GM23338 (cell line): ENCODE measurements around the gene NT5C2. TPM values are rescaled to one million over a fixed set of nuclear protein-coding genes. Genes with fewer than 3 reads are reported as not detected.

Experiments
- ATAC-seq: fragments of 200-7000 bp; cut with Tn5 transposase; 3 replicates; pipeline ENCODE4 v1.9.1; 2020
- DNase-seq: peaks from one replicate; pipeline ENCODE4 v3.0.0-alpha.2; 2015; ENCODE audit warnings: low spot score
- H2AFZ ChIP-seq: fragments of 200-600 bp; sonication (generic); 2 replicates; pipeline ENCODE4 v1.8.0; 2016; ENCODE audit warnings: antibody characterized with exemption, mild to moderate bottlenecking, moderate library complexity
- H3F3A ChIP-seq: fragments of 200-600 bp; sonication (generic); replicated peaks from 2 replicates; pipeline ENCODE4 v1.8.0; 2017; ENCODE audit warnings: antibody characterized with exemption, mixed run types, low read depth
- H3K27ac ChIP-seq: fragments of 200-600 bp; sonication (generic); 2 replicates; pipeline ENCODE4 v1.6.1; 2016; ENCODE audit warnings: low read depth
- H3K27me3 ChIP-seq: fragments of 200-600 bp; sonication (generic); 2 replicates; pipeline ENCODE4 v1.8.0; 2016; ENCODE audit warnings: mild to moderate bottlenecking, mixed run types, moderate library complexity; ENCODE audit not compliant: insufficient read depth
- H3K36me3 ChIP-seq: fragments of 200-600 bp; sonication (generic); 2 replicates; pipeline ENCODE4 v1.8.0; 2016; ENCODE audit warnings: mild to moderate bottlenecking; ENCODE audit not compliant: insufficient read depth
- H3K4me1 ChIP-seq: fragments of 200-600 bp; sonication (generic); 2 replicates; pipeline ENCODE4 v1.8.0; 2016; ENCODE audit warnings: mild to moderate bottlenecking, moderate library complexity; ENCODE audit not compliant: insufficient read depth
- H3K4me2 ChIP-seq: fragments of 200-600 bp; sonication (generic); 2 replicates; pipeline ENCODE4 v1.7.1; 2017; ENCODE audit warnings: mixed run types
- H3K4me3 ChIP-seq: fragments of 200-600 bp; sonication (generic); 2 replicates; pipeline ENCODE4 v1.6.1; 2016; ENCODE audit warnings: mixed run types
- H3K79me2 ChIP-seq: fragments of 200-600 bp; sonication (generic); replicated peaks from 2 replicates; pipeline ENCODE4 v1.8.0; 2017; ENCODE audit warnings: mild to moderate bottlenecking; ENCODE audit not compliant: insufficient read depth
- H3K9me2 ChIP-seq: fragments of 200-600 bp; sonication (generic); 2 replicates; pipeline ENCODE4 v1.8.0; 2017; ENCODE audit not compliant: insufficient read depth
- H4K20me1 ChIP-seq: fragments of 200-600 bp; sonication (generic); replicated peaks from 2 replicates; pipeline ENCODE4 v1.8.0; 2017; ENCODE audit warnings: mild to moderate bottlenecking; ENCODE audit not compliant: insufficient read depth
- H3K27ac Mint-ChIP-seq: 2 replicates; pipeline ENCODE4 v1.8.0; 2020; ENCODE audit warnings: inconsistent platforms, mild to moderate bottlenecking, moderate library complexity, mixed read lengths
- H3K27me3 Mint-ChIP-seq: 3 replicates; pipeline ENCODE4 v1.8.0; 2022; ENCODE audit warnings: low read depth, mild to moderate bottlenecking, moderate library complexity, mixed read lengths, inconsistent platforms; ENCODE audit not compliant: insufficient read depth, poor library complexity
- H3K36me3 Mint-ChIP-seq: 3 replicates; pipeline ENCODE4 v1.8.0; 2021; ENCODE audit warnings: low read depth, mild to moderate bottlenecking, inconsistent platforms, moderate library complexity, mixed read lengths
- H3K4me1 Mint-ChIP-seq: 3 replicates; pipeline ENCODE4 v1.8.0; 2020; ENCODE audit warnings: mild to moderate bottlenecking, inconsistent platforms, mixed read lengths
- H3K4me3 Mint-ChIP-seq: 3 replicates; pipeline ENCODE4 v1.8.0; 2021; ENCODE audit warnings: moderate library complexity, mild to moderate bottlenecking, inconsistent platforms, mixed read lengths
- H3K9me3 Mint-ChIP-seq: 3 replicates; pipeline ENCODE4 v1.8.0; 2020; ENCODE audit warnings: moderate library complexity, mild to moderate bottlenecking, inconsistent platforms, mixed read lengths
- CREB1 ChIP-seq: fragments of 250-450 bp; sonication (Bioruptor Pico); IDR thresholded peaks from 2 replicates; pipeline ENCODE4 v1.5.0; 2020; ENCODE audit warnings: low read depth, mild to moderate bottlenecking, moderate library complexity
- CTCF ChIP-seq, 2 experiments: fragments of 200-600 bp in 1 of 2; sonication (generic) in 1 of 2; conservative IDR thresholded peaks; 2 replicates each; pipeline versions ENCODE4 v1.5.1 to v1.6.1; 2016 to 2017; ENCODE audit warnings: antibody characterized with exemption in 2 of 2, low read depth in 2 of 2, mild to moderate bottlenecking in 2 of 2, moderate library complexity in 1 of 2
- ETS1 ChIP-seq: IDR thresholded peaks from 2 replicates; pipeline ENCODE4 v1.6.1; 2016; ENCODE audit warnings: antibody characterized with exemption
- EZH2phosphoT487 ChIP-seq: fragments of 200-600 bp; sonication (generic); IDR thresholded peaks from one replicate; pipeline ENCODE4 v1.8.1; 2018; ENCODE audit warnings: antibody characterized with exemption; ENCODE audit not compliant: unreplicated experiment
- JUNB ChIP-seq: IDR thresholded peaks from one replicate; pipeline ENCODE4 v1.6.1; 2016; ENCODE audit warnings: antibody characterized with exemption; ENCODE audit not compliant: unreplicated experiment
- NANOG ChIP-seq: IDR thresholded peaks from 2 replicates; pipeline ENCODE4 v1.6.1; 2016; ENCODE audit warnings: antibody characterized with exemption, borderline replicate concordance
- POLR2AphosphoS5 ChIP-seq: IDR thresholded peaks from 2 replicates; pipeline ENCODE4 v1.6.1; 2016; ENCODE audit warnings: antibody characterized with exemption, low read depth
- REST ChIP-seq: IDR thresholded peaks from one replicate; pipeline ENCODE4 v1.6.1; 2018; ENCODE audit warnings: antibody characterized with exemption; ENCODE audit not compliant: unreplicated experiment
- ZNF331 ChIP-seq: fragments of 250-450 bp; sonication (Bioruptor Pico); IDR thresholded peaks from 2 replicates; pipeline ENCODE4 v1.5.0; 2020; ENCODE audit warnings: low read depth, mild to moderate bottlenecking, moderate library complexity
- polyA plus RNA-seq: library from polyadenylated mRNA; unstranded; fragments of >200 nt; fragmentation: Nextera tagmentation; extraction: Ambion mirVana; gene quantifications from 2 replicates; pipeline ENCODE4 v1.2.1, GENCODE V29; 2016
- total RNA-seq: library from RNA; depleted of rRNA; stranded (reverse); fragments of >200 nt; shearing (Covaris generic); gene quantifications from 2 replicates; pipeline ENCODE4 v1.2.3, GENCODE V29; 2014

The NT5C2 gene
- total and polyA plus RNA-seq, 2 experiments from 2014 or later: 33.9 to 85.4 TPM

GRCh38 chr10:103053659-103054581 is 139.2 kb downstream of the NT5C2 start:
- H3K79me2 ChIP-seq: no peaks in the 10 kb centered on the region
- no peak overlapping the region for H3K4me3 ChIP-seq
- Mint-ChIP-seq H3K27me3 (peaks cover 4% of the 10 kb centered on the region), H3K4me3 (no peak overlapping the region), H3K36me3 (no peaks in the 10 kb centered on the region), H3K4me1 (peaks cover 8% of the 10 kb centered on the region; the same call in 1 of the 3 replicates), H3K9me3 (no peaks in the 10 kb centered on the region), H3K27ac (peak overlapping the region; percentile 38; the same call in 1 of the 2 replicates)
- H3K4me1 ChIP-seq: no peaks in the 10 kb centered on the region
- no peak overlapping the region for H3K4me2 ChIP-seq
- H4K20me1 ChIP-seq: no peaks in the 10 kb centered on the region
- peak; percentile 83 for DNase-seq
- peak; percentile 100 for ATAC-seq
- H3K27ac ChIP-seq: peak overlapping the region; percentile 32; the same call in 1 of the 2 replicates
- no peaks in the 10 kb centered on the region for H3K36me3 ChIP-seq
- H3F3A ChIP-seq: no peaks in the 10 kb centered on the region
- TF ChIP-seq JUNB (no peak), EZH2phosphoT487 (no peak), CTCF (conservative IDR thresholded peaks at IDR 0.05; ENCODE audit: low read depth in 2 of 2) (peak; percentile 32 to 73), NANOG (no peak), ZNF331 (CRISPR knock-in tag) (no peak), ETS1 (no peak), REST (no peak)
- H3K9me2 ChIP-seq: no peaks in the 10 kb centered on the region
- H2AFZ ChIP-seq: no peak overlapping the region
- H3K27me3 ChIP-seq: no peaks in the 10 kb centered on the region

- Mint-ChIP-seq H3K27ac (no peak overlapping the region), H3K4me3 (no peak overlapping the region), H3K36me3 (no peaks in the 10 kb centered on the region), H3K9me3 (no peaks in the 10 kb centered on the region), H3K4me1 (peaks cover 17% of the 10 kb centered on the region; the same call in 2 of the 3 replicates), H3K27me3 (peaks cover 4% of the 10 kb centered on the region)
- H3K36me3 ChIP-seq: no peaks in the 10 kb centered on the region
- no peaks in the 10 kb centered on the region for H3F3A ChIP-seq
- H3K4me2 ChIP-seq: no peak overlapping the region
- no peak overlapping the region for H2AFZ ChIP-seq
- ATAC-seq (no peak), DNase-seq (no peak)
- H3K4me3 ChIP-seq: no peak overlapping the region
- no peaks in the 10 kb centered on the region for H4K20me1 ChIP-seq
- H3K27me3 ChIP-seq: no peaks in the 10 kb centered on the region
- H3K79me2 ChIP-seq: no peaks in the 10 kb centered on the region
- H3K9me2 ChIP-seq: no peaks in the 10 kb centered on the region
- H3K27ac ChIP-seq: no peak overlapping the region
- H3K4me1 ChIP-seq: peaks cover 14% of the 10 kb centered on the region
- TF ChIP-seq POLR2AphosphoS5 (no peak), CTCF (conservative IDR thresholded peaks at IDR 0.05; ENCODE audit: low read depth in 2 of 2) (no peak), CREB1 (CRISPR knock-in tag) (no peak), ETS1 (no peak)
Observed at GRCh38 chr10:103049237-103049636, 143.8 kb downstream of the NT5C2 start.
